Measurements from ENCODE around the gene PKDCC. TPM values are rescaled to one million over a fixed set of nuclear protein-coding genes. Genes with fewer than 3 reads are reported as not detected.

The PKDCC gene
- total RNA-seq, 1 donor from 2014 or later, result 8.5 TPM

GRCh38 chr2:42103829-42104228, 56.0 kb downstream of the PKDCC start:
- H3K36me3 ChIP-seq (ENCODE audit: control insufficient read depth, insufficient read depth, low read length), result no peaks in the 10 kb centered on the region
- no peak for TF ChIP-seq CTCF (IDR thresholded peaks at IDR 0.05; ENCODE audit: insufficient read depth, low read length, poor library complexity, severe bottlenecking)
- no peak for DNase-seq (ENCODE audit: low read depth)

GRCh38 chr2:42104621-42105020, 56.8 kb downstream of the PKDCC start:
- no peak for DNase-seq (ENCODE audit: low read depth)
- Histone ChIP-seq H3K27me3 (ENCODE audit: control insufficient read depth, insufficient read depth, low read length) (no peaks in the 10 kb centered on the region), H3K36me3 (ENCODE audit: control insufficient read depth, insufficient read depth, low read length) (no peaks in the 10 kb centered on the region), H3K4me3 (ENCODE audit: low read depth, low read length) (no peak overlapping the region)
- no peak for TF ChIP-seq CTCF (IDR thresholded peaks at IDR 0.05; ENCODE audit: insufficient read depth, low read length, poor library complexity, severe bottlenecking)

More at GRCh38 chr2:42103829-42104228, 56.0 kb downstream of the PKDCC start:
- H3K4me3 ChIP-seq (ENCODE audit: low read depth, low read length), result no peak overlapping the region
- H3K27me3 ChIP-seq (ENCODE audit: control insufficient read depth, insufficient read depth, low read length), result no peaks in the 10 kb centered on the region

- Histone ChIP-seq H3K4me3 (ENCODE audit: low read depth, low read length) (no peak overlapping the region), H3K36me3 (ENCODE audit: control insufficient read depth, insufficient read depth, low read length) (no peaks in the 10 kb centered on the region), H3K27me3 (ENCODE audit: control insufficient read depth, insufficient read depth, low read length) (no peaks in the 10 kb centered on the region)
- no peak for DNase-seq (ENCODE audit: low read depth)
- TF ChIP-seq CTCF (IDR thresholded peaks at IDR 0.05; ENCODE audit: insufficient read depth, low read length, poor library complexity, severe bottlenecking), result no peak
Measured at GRCh38 chr2:42105330-42106256, 57.8 kb downstream of the PKDCC start.

GRCh38 chr2:42106257-42106816, 58.5 kb downstream of the PKDCC start:
- DNase-seq (ENCODE audit: low read depth), result no peak
- no peaks in the 10 kb centered on the region for H3K27me3 ChIP-seq (ENCODE audit: control insufficient read depth, insufficient read depth, low read length)

GRCh38 chr2:42107249-42108042, 59.6 kb downstream of the PKDCC start:
- Histone ChIP-seq H3K27me3 (ENCODE audit: control insufficient read depth, insufficient read depth, low read length) (no peaks in the 10 kb centered on the region), H3K4me3 (ENCODE audit: low read depth, low read length) (no peak overlapping the region), H3K36me3 (ENCODE audit: control insufficient read depth, insufficient read depth, low read length) (no peaks in the 10 kb centered on the region)
- TF ChIP-seq CTCF (IDR thresholded peaks at IDR 0.05; ENCODE audit: insufficient read depth, low read length, poor library complexity, severe bottlenecking), result no peak
- DNase-seq (ENCODE audit: low read depth), result no peak

More at GRCh38 chr2:42106257-42106816, 58.5 kb downstream of the PKDCC start:
- no peak overlapping the region for H3K4me3 ChIP-seq (ENCODE audit: low read depth, low read length)
- no peak for TF ChIP-seq CTCF (IDR thresholded peaks at IDR 0.05; ENCODE audit: insufficient read depth, low read length, poor library complexity, severe bottlenecking)
- no peaks in the 10 kb centered on the region for H3K36me3 ChIP-seq (ENCODE audit: control insufficient read depth, insufficient read depth, low read length)

Other genes with a start within 250 kb of the PKDCC start
- gene EML4, start 121.3 kb downstream of the PKDCC start, total RNA-seq, result 28.1 and 33.8 TPM in 2 replicates